ENCODE results near the gene LRMDA. TPM values are rescaled to one million over a fixed set of nuclear protein-coding genes. Genes with fewer than 3 reads are reported as not detected.
A peak's percentile ranks its signal among the peaks of the same experiment; 100 is the strongest.

The LRMDA gene
- total and polyA plus RNA-seq, 2 of the 8 experiments (the other 6 are each of a cell fraction or from before 2014, with no cell fraction given), result 0.86 to 2.8 TPM

DNA sequence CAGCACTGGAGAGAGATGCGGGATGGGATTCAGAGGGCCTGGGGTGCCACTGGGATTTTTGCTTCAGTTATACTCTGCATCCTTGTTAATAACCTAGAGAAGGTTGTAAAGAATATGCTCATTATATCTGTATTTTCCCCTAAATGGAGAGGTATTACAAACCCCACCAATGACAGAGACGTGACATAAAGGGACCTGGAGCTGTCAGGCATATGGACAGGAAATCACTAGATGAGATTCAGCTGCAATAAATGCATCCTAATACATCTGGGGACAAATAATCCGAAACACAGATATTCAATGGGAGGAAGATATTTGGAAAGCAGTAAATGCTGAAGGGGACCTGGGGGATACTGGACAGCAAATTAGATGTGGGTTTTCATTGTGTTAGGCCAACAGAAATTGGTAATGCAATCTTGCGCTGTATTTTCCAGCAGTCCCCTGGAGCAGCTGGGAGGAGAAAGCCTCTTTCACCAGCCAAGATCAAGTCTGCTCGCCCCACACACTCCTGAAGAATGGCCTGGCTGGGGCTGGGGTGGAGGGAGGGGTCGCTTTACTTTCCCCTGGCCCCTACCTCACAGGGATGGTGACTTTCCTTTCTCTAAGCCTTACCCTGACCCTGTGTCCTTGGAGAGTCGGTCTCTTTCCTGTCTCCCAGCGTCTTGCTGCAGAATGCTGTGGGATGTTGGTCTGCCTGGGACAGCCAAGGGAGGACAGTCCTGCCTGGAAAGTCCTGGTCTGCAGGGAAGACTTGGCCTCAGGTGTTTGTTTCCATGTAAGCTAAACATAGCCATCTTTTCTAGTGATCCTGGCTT, 653.8 kb downstream of the LRMDA start:
- no peaks in the 10 kb centered on the region for H3K79me2 ChIP-seq (ENCODE audit: control insufficient read depth in 1 of 2, insufficient read depth in 2 of 2, low read length in 2 of 2)
- H3K4ac ChIP-seq (replicated peaks; ENCODE audit: insufficient read length, low read depth, low read length), result peak overlapping the region; percentile 37
- no peak overlapping the region for H4K5ac ChIP-seq (ENCODE audit: insufficient read length, low read depth, low read length)
- no peak overlapping the region for H3K27ac ChIP-seq (ENCODE audit: low read depth, low read length)
- H3K9me3 ChIP-seq (ENCODE audit: insufficient read depth in 2 of 2, low read depth in 1 of 2, low read length in 1 of 2), result no peaks in the 10 kb centered on the region
- 87% methylated on average over 8 of the region's 8 CpGs; no CpG with 5 or more reads in 1 of the 2 experiments for WGBS, 2 experiments (ENCODE audit: extremely low coverage in 1 of 2, insufficient coverage in 1 of 2, insufficient read length in 1 of 2, insufficient replicate concordance in 2 of 2, low coverage in 1 of 2, low lambda C conversion rate in 2 of 2, missing lambda C conversion rate in 1 of 2)
- no peak for TF ChIP-seq SP1 (IDR thresholded peaks at IDR 0.05; ENCODE audit: low read depth, low read length)
- TF ChIP-seq FOSL1 (IDR thresholded peaks at IDR 0.05; ENCODE audit: insufficient read depth, low read depth, low read length), result no peak
- no peak for TF ChIP-seq ASH2L (IDR thresholded peaks at IDR 0.05; ENCODE audit: low read length)
- no peak overlapping the region for H3K14ac ChIP-seq (ENCODE audit: insufficient read length)
- H3K79me1 ChIP-seq (ENCODE audit: low read depth, low read length), result no peaks in the 10 kb centered on the region
- H3K4me2 ChIP-seq (ENCODE audit: insufficient read depth in 1 of 2, low read depth in 2 of 2, low read length in 2 of 2), result no peak overlapping the region
- POLR2A ChIA-PET (ENCODE audit: partially characterized antibody), result no interaction called here
- H3K4me3 ChIP-seq (ENCODE audit: extremely low read depth in 1 of 4, insufficient read depth in 2 of 4, low read depth in 3 of 4, low read length in 4 of 4), result no peak overlapping the region
- peak overlapping the region; percentile 18; the same call in 1 of the 2 replicates for H2BK5ac ChIP-seq (ENCODE audit: low read depth, low read length)
- H3K23me2 ChIP-seq (ENCODE audit: low read depth, low read length), result no peaks in the 10 kb centered on the region
- no peaks in the 10 kb centered on the region for H3K36me3 ChIP-seq (ENCODE audit: control insufficient read depth in 2 of 4, insufficient read depth in 4 of 4, low read length in 3 of 4)
- no peaks in the 10 kb centered on the region for H4K20me1 ChIP-seq (replicated peaks in 1 of 2; ENCODE audit: control insufficient read depth in 1 of 2, insufficient read depth in 2 of 2, low read length in 2 of 2)
- H3K27me3 ChIP-seq (replicated peaks in 1 of 4; ENCODE audit: control insufficient read depth in 3 of 4, extremely low read depth in 1 of 4, insufficient read depth in 3 of 4, low read length in 3 of 4), result peaks cover 0 to 12% (median 4%) of the 10 kb centered on the region in 4 experiments; a peak in 3 of 7 replicates
- H2BK15ac ChIP-seq (ENCODE audit: low read length), result peak overlapping the region; percentile 89; the same call in 1 of the 2 replicates
- no peak overlapping the region for H2AFZ ChIP-seq (ENCODE audit: low read length)
- H3K18ac ChIP-seq (ENCODE audit: extremely low read depth, low read length), result peak overlapping the region; percentile 55; the same call in 1 of the 2 replicates
- no peak overlapping the region for H3K23ac ChIP-seq (ENCODE audit: insufficient read length)
- no peak overlapping the region for H3K9ac ChIP-seq (replicated peaks in 1 of 4; ENCODE audit: extremely low read depth in 1 of 4, low read depth in 3 of 4, low read length in 3 of 4)
- peak overlapping the region; percentile 12 for H2BK120ac ChIP-seq (replicated peaks; ENCODE audit: low read depth, low read length)
- FAIRE-seq (no peak), DNase-seq (ENCODE audit: low read depth in 1 of 2, low spot score in 2 of 2) (no peak)
- peak overlapping the region; percentile 1 for H4K91ac ChIP-seq (replicated peaks; ENCODE audit: insufficient read length, low read length)
- H4K8ac ChIP-seq (ENCODE audit: extremely low read depth, insufficient read depth, low read length), result no peak overlapping the region
- H2BK12ac ChIP-seq (ENCODE audit: low read depth, low read length), result peak overlapping the region; percentile 77; the same call in 1 of the 2 replicates
- no peak overlapping the region for H3K56ac ChIP-seq (replicated peaks; ENCODE audit: insufficient read length, low read depth, low read length)
- H2BK20ac ChIP-seq (ENCODE audit: low read length), result peak overlapping the region; percentile 80; the same call in 1 of the 2 replicates
- CTCF ChIA-PET (ENCODE audit: partially characterized antibody), result interaction anchor here (0.7 to 3.1 kb wide), 7 partner anchors 11 to 227 kb away, joined by 3 to 20 read pairs (median 6); no protein-coding TSS in a partner anchor
- peak overlapping the region; percentile 88; the same call in 1 of the 2 replicates for H2AK5ac ChIP-seq (ENCODE audit: low read depth, low read length)
- peaks cover 4 to 19% (median 7%) of the 10 kb centered on the region in 4 experiments; a peak in 5 of 7 replicates for H3K4me1 ChIP-seq (replicated peaks in 1 of 4; ENCODE audit: control insufficient read depth in 3 of 4, insufficient read depth in 4 of 4, low read length in 3 of 4)
